Measurements from ENCODE around the gene NYAP1. TPM values are rescaled to one million over a fixed set of nuclear protein-coding genes. Genes with fewer than 3 reads are reported as not detected.

Gene NYAP1
- 4.0 and 4.6 TPM in 2 replicates for total RNA-seq

GRCh38 chr7:100483722-100484672, at the start of gene NYAP1:
Gene NYAP1, plus strand, starts transcription at chr7:100483927. Its CDS starts 1,385 bp downstream, at chr7:100485312.

GRCh38 chr7:100464210-100464660, 19.5 kb upstream of the NYAP1 start, which contains the start of gene SPACDR:
Gene SPACDR, minus strand, starts transcription at chr7:100464260. Its CDS starts 235 bp downstream, at chr7:100464025.

GRCh38 chr7:100478958-100479660, 4.6 kb upstream of the NYAP1 start, which contains the start of gene TSC22D4:
Gene TSC22D4, minus strand, starts transcription at chr7:100479214. Its CDS starts 1,176 bp downstream, at chr7:100478038.

GRCh38 chr7:100538654-100539435, 55.1 kb downstream of the NYAP1 start, which contains the start of gene AGFG2:
Gene AGFG2, plus strand, starts transcription at chr7:100539203. Its CDS starts 144 bp downstream, at chr7:100539347.

Small RNA genes lying within 50 kb of the gene (small RNA-seq; reads per million reads assigned to genes)
- gene RN7SL416P = not detected

Other genes starting within 250 kb of the NYAP1 start
- gene SPDYE3, start 176.2 kb upstream of the NYAP1 start, total RNA-seq = not detected in 2 replicates
- gene PILRB, start 125.8 kb upstream of the NYAP1 start, total RNA-seq = 15.7 and 24.2 TPM in 2 replicates
- gene PILRA, start 110.4 kb upstream of the NYAP1 start, total RNA-seq = 0.38 and 0.65 TPM in 2 replicates
- 0.29 and 0.98 TPM in 2 replicates for gene ZCWPW1, start 55.2 kb upstream of the NYAP1 start, total RNA-seq
- gene MEPCE, start 54.1 kb upstream of the NYAP1 start, total RNA-seq = 43.3 and 59.4 TPM in 2 replicates
- 10.6 and 21.9 TPM in 2 replicates for gene PPP1R35, start 47.4 kb upstream of the NYAP1 start, total RNA-seq
- 0.33 and 0.48 TPM in 2 replicates for gene SPACDR, start 19.7 kb upstream of the NYAP1 start, total RNA-seq
- 45.5 and 51.3 TPM in 2 replicates for gene TSC22D4, start 4.7 kb upstream of the NYAP1 start, total RNA-seq
- 49.3 and 52.9 TPM in 2 replicates for gene AGFG2, start 55.3 kb downstream of the NYAP1 start, total RNA-seq
- not detected in 2 replicates for gene SAP25, start 90.0 kb downstream of the NYAP1 start, total RNA-seq
- gene LRCH4, start 102.2 kb downstream of the NYAP1 start, total RNA-seq = 21.2 and 24.6 TPM in 2 replicates
- gene FBXO24, start 102.4 kb downstream of the NYAP1 start, total RNA-seq = 0.19 and 0.65 TPM in 2 replicates
- gene PCOLCE, start 118.4 kb downstream of the NYAP1 start, total RNA-seq = 0.38 and 1.6 TPM in 2 replicates
- gene MOSPD3, start 128.6 kb downstream of the NYAP1 start, total RNA-seq = 12.0 and 14.4 TPM in 2 replicates
- gene TFR2, start 157.6 kb downstream of the NYAP1 start, total RNA-seq = under 0.01 and 0.38 TPM in 2 replicates
- gene ACTL6B, start 172.5 kb downstream of the NYAP1 start, total RNA-seq = not detected in 2 replicates
- 122 and 150 TPM in 2 replicates for gene GNB2, start 189.8 kb downstream of the NYAP1 start, total RNA-seq
- 22.8 and 26.1 TPM in 2 replicates for gene GIGYF1, start 210.3 kb downstream of the NYAP1 start, total RNA-seq
- gene POP7, start 222.2 kb downstream of the NYAP1 start, total RNA-seq = 39.2 and 43.6 TPM in 2 replicates
- gene EPO, start 236.5 kb downstream of the NYAP1 start, total RNA-seq = not detected in 2 replicates
- gene ZAN, start 249.7 kb downstream of the NYAP1 start, total RNA-seq = not detected in 2 replicates

Measured in vein endothelial cell (primary cell).